Activated naive CD4-positive, alpha-beta T cell treated with anti-CD3 and anti-CD28 coated beads, Interleukin-2, amount 10 ng/mL, durations not matched to agents 7 days and 5 days (primary cell): Measurements from ENCODE around the gene PIP4P1.

Experiments used
- CTCF ChIA-PET: fragments of 350-600 bp; sonication (Branson Sonifier 250); formaldehyde crosslinking; loops from one replicate; lab custom pipeline; 2021; ENCODE audit warnings: antibody characterized with exemption; lab: Charles Lee
- DNase-seq: peaks from one replicate; pipeline ENCODE4 v3.0.0-alpha.2; 2020
- H3K27ac Mint-ChIP-seq: one replicate; pipeline ENCODE4 v1.8.0; 2021; ENCODE audit warnings: mild to moderate bottlenecking, moderate library complexity, mixed read lengths
- H3K27me3 Mint-ChIP-seq: one replicate; pipeline ENCODE4 v1.8.0; 2021; ENCODE audit warnings: mild to moderate bottlenecking, mixed read lengths
- H3K36me3 Mint-ChIP-seq: one replicate; pipeline ENCODE4 v1.8.0; 2021; ENCODE audit warnings: mixed read lengths
- H3K4me1 Mint-ChIP-seq: one replicate; pipeline ENCODE4 v1.8.0; 2021; ENCODE audit warnings: mixed read lengths
- H3K4me3 Mint-ChIP-seq: one replicate; pipeline ENCODE4 v1.8.0; 2021; ENCODE audit warnings: mild to moderate bottlenecking, moderate library complexity, mixed read lengths
- H3K9me3 Mint-ChIP-seq: one replicate; pipeline ENCODE4 v1.8.0; 2021; ENCODE audit warnings: mixed read lengths

PIP4P1 gene

GRCh38 chr14:20489093-20489994, 28.1 kb upstream of the PIP4P1 start:
- Mint-ChIP-seq H3K27ac (peak overlapping the region; percentile 81), H3K4me1 (peaks cover 68% of the 10 kb centered on the region), H3K36me3 (peaks cover 4% of the 10 kb centered on the region), H3K27me3 (no peaks in the 10 kb centered on the region), H3K4me3 (peak overlapping the region; percentile 16), H3K9me3 (no peaks in the 10 kb centered on the region)
- CTCF ChIA-PET: interaction anchor here (0.7 to 3.1 kb wide), 3 partner anchors 75 to 145 kb away, joined by 3 to 12 read pairs (median 11); no protein-coding TSS in a partner anchor
- DNase-seq: peak; percentile 42

- CTCF ChIA-PET: interaction anchor here (0.6 to 3.1 kb wide), 5 partner anchors 17 to 122 kb away, joined by 3 to 12 read pairs (median 5); no protein-coding TSS in a partner anchor
- DNase-seq: no peak
- Mint-ChIP-seq H3K4me3 (no peak overlapping the region), H3K9me3 (no peaks in the 10 kb centered on the region), H3K27me3 (no peaks in the 10 kb centered on the region), H3K27ac (no peak overlapping the region), H3K36me3 (peaks cover 4% of the 10 kb centered on the region), H3K4me1 (peaks cover 56% of the 10 kb centered on the region)
Measured at GRCh38 chr14:20487396-20487725, 26.1 kb upstream of the PIP4P1 start.

DNA sequence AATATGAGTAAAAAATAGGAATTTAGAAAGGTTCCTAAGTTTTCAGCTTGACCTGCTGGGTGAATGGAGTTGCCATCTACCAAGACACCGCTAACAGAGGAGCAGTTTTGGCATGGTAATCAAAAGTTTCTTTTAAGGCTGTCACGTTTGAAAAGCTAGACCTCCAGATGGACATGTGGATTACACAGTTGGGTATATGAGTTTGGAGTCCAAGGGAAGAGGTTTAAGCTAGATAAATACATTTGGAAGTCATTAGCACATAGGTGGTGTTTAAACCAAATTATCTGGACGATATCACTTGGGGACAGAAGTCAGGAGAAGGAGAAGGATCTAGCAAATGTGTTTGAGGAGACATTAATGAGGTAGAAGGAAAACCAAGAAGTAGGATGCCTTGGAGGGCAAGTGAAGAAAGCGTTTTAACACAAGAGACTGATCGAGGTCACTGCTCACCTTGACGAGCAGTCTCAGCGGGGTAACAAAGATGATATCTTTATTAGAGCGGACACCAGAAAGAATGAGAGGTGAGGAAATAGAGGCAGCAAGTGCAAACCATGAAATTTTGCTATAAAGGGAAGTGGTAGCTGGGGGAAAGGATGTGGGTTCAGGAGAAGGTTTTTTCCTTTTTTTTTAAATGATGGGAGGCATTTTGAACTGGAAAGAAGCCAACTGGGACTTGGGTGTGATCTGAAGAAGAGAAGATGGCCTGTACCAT, 25.6 kb upstream of the PIP4P1 start:
- Mint-ChIP-seq H3K27me3 (no peaks in the 10 kb centered on the region), H3K4me3 (no peak overlapping the region), H3K36me3 (peaks cover 4% of the 10 kb centered on the region), H3K27ac (peak overlapping the region; percentile 2), H3K4me1 (peaks cover 53% of the 10 kb centered on the region), H3K9me3 (no peaks in the 10 kb centered on the region)
- CTCF ChIA-PET: interaction anchor here (0.5 to 3.1 kb wide), 5 partner anchors 17 to 157 kb away, joined by 3 to 12 read pairs (median 3); no protein-coding TSS in a partner anchor
- DNase-seq: no peak

GRCh38 chr14:20485900-20486299, 24.7 kb upstream of the PIP4P1 start:
- peaks cover 4% of the 10 kb centered on the region for H3K36me3 Mint-ChIP-seq
- H3K27ac Mint-ChIP-seq: no peak overlapping the region
- CTCF ChIA-PET: interaction anchor here (1.3 kb wide), 1 partner anchor 117 kb away, joined by 3 read pairs; no protein-coding TSS in a partner anchor
- no peak for DNase-seq
- H3K4me3 Mint-ChIP-seq: no peak overlapping the region
- no peaks in the 10 kb centered on the region for H3K27me3 Mint-ChIP-seq
- peaks cover 45% of the 10 kb centered on the region for H3K4me1 Mint-ChIP-seq
- H3K9me3 Mint-ChIP-seq: no peaks in the 10 kb centered on the region

DNA sequence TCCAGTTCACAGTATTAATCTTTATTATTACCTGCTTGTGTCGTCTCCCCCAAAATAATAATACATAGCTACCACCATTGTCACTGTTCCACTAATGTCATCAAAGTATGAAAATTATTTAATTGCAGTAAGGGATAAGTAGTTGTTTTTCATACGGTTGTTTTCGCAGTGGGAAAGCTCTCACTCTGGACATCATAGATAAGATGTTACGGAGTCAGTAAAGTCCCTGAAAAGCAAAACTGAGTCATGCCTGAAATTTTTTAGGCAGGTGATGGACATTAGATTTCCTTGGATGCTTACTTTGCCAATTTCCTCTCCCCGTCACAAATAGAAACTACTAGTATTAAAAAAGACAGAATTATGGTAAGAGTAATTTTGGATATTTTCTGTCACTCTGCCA, 21.1 kb upstream of the PIP4P1 start:
- CTCF ChIA-PET: no interaction called here
- Mint-ChIP-seq H3K27me3 (no peaks in the 10 kb centered on the region), H3K9me3 (no peaks in the 10 kb centered on the region), H3K36me3 (peaks cover 23% of the 10 kb centered on the region), H3K27ac (no peak overlapping the region), H3K4me1 (peaks cover 36% of the 10 kb centered on the region), H3K4me3 (no peak overlapping the region)
- DNase-seq: no peak

GRCh38 chr14:20478894-20479293, 17.7 kb upstream of the PIP4P1 start:
- CTCF ChIA-PET: interaction anchor here (0.6 to 1.3 kb wide), 3 partner anchors 9 to 268 kb away, joined by 3 to 6 read pairs (median 3); partner anchors contain the start of gene PNP
- no peak overlapping the region for H3K4me3 Mint-ChIP-seq
- peak overlapping the region; percentile 50 for H3K27ac Mint-ChIP-seq
- no peaks in the 10 kb centered on the region for H3K9me3 Mint-ChIP-seq
- no peak for DNase-seq
- H3K36me3 Mint-ChIP-seq: peaks cover 58% of the 10 kb centered on the region
- H3K27me3 Mint-ChIP-seq: no peaks in the 10 kb centered on the region
- peaks cover 59% of the 10 kb centered on the region for H3K4me1 Mint-ChIP-seq

DNA sequence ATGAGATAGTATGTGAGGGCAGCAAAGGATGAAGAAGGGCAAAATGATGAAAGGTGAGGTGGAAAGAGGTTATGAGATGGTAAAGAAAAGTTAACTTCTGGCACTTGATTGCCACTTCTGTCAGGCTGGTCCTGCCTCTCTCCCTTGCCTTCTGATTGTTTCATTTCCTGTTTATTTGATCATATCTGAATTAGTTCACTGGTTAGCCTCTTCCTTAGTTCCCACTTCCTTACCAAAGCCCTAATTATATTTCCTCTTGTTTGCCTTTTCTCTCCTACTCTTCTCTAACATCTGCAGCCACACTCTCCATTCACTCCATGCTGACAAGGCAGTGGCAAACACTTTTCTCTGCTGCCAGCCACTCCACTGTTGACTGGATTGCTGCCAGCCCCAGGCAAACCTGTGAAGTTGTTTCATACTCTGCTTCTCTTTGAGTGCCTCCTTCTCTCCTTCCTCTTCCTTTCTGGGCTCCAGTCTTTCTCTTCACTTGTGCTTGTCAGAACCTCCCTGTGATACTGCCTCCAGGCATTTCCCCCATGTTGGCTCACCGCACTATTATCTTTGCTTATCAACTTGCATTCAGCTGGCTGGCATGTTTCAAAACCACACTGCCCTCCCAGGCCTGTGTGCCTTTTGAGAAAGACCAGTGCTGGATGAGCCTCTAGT, 16.1 kb upstream of the PIP4P1 start:
- Mint-ChIP-seq H3K9me3 (no peaks in the 10 kb centered on the region), H3K4me1 (peaks cover 71% of the 10 kb centered on the region), H3K36me3 (peaks cover 69% of the 10 kb centered on the region), H3K27ac (peak overlapping the region; percentile 95), H3K4me3 (peak overlapping the region; percentile 22), H3K27me3 (no peaks in the 10 kb centered on the region)
- CTCF ChIA-PET: no interaction called here
- DNase-seq: peak; percentile 53

GRCh38 chr14:20476776-20477175, 15.5 kb upstream of the PIP4P1 start:
- Mint-ChIP-seq H3K36me3 (peaks cover 74% of the 10 kb centered on the region), H3K4me1 (peaks cover 77% of the 10 kb centered on the region), H3K4me3 (peak overlapping the region; percentile 22), H3K27me3 (no peaks in the 10 kb centered on the region), H3K9me3 (no peaks in the 10 kb centered on the region), H3K27ac (peak overlapping the region; percentile 95)
- CTCF ChIA-PET: no interaction called here
- no peak for DNase-seq

DNA sequence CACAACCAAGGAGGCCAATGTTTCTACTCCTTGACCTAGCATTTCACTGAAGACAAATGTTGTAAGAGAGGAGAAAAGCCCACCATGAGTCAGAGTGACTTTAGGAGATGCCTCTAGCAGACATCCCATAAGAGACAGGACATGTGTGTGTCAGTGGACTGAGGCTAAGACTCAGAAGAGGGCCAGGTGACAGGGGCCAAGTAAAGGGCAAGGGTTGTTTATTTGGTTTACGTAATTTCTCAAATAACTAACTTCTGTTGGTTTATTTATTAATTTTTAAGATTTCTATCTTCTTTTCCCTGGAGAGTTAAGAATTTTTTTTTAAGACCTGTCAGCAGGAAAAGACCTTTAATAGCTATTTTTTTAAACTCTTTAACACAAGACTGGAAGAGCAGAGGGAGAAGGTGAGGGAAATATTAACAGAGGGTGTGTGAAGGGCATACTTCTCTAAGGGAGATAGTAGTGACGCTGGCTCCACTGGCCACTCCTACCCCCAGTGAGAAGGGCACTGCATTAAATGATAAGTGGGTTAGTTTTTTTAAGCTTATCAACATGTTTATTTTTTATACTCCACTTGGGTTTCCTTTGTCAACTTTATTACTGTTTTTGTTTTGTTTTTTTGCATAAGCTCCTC, 11.4 kb upstream of the PIP4P1 start:
- no peak for DNase-seq
- H3K9me3 Mint-ChIP-seq: no peaks in the 10 kb centered on the region
- H3K36me3 Mint-ChIP-seq: peaks cover 67% of the 10 kb centered on the region
- H3K4me1 Mint-ChIP-seq: peaks cover 72% of the 10 kb centered on the region
- H3K27ac Mint-ChIP-seq: peak overlapping the region; percentile 60
- CTCF ChIA-PET: interaction anchor here (0.6 to 1.0 kb wide), 2 partner anchors 11 to 145 kb away, joined by 3 to 5 read pairs; partner anchors contain the start of gene PIP4P1
- H3K27me3 Mint-ChIP-seq: peaks cover 3% of the 10 kb centered on the region
- H3K4me3 Mint-ChIP-seq: peak overlapping the region; percentile 67

- Mint-ChIP-seq H3K4me3 (peak overlapping the region; percentile 88), H3K36me3 (peaks cover 46% of the 10 kb centered on the region), H3K4me1 (peaks cover 51% of the 10 kb centered on the region), H3K27me3 (peaks cover 3% of the 10 kb centered on the region), H3K9me3 (no peaks in the 10 kb centered on the region), H3K27ac (peak overlapping the region; percentile 95)
- CTCF ChIA-PET: interaction anchor here (1.2 to 1.8 kb wide), 3 partner anchors 8 to 55 kb away, joined by 5 to 13 read pairs (median 6); no protein-coding TSS in a partner anchor
- DNase-seq: no peak
Measured at GRCh38 chr14:20470603-20470901, 9.3 kb upstream of the PIP4P1 start.

GRCh38 chr14:20469890-20470602, 8.8 kb upstream of the PIP4P1 start:
- H3K27me3 Mint-ChIP-seq: peaks cover 3% of the 10 kb centered on the region

DNA sequence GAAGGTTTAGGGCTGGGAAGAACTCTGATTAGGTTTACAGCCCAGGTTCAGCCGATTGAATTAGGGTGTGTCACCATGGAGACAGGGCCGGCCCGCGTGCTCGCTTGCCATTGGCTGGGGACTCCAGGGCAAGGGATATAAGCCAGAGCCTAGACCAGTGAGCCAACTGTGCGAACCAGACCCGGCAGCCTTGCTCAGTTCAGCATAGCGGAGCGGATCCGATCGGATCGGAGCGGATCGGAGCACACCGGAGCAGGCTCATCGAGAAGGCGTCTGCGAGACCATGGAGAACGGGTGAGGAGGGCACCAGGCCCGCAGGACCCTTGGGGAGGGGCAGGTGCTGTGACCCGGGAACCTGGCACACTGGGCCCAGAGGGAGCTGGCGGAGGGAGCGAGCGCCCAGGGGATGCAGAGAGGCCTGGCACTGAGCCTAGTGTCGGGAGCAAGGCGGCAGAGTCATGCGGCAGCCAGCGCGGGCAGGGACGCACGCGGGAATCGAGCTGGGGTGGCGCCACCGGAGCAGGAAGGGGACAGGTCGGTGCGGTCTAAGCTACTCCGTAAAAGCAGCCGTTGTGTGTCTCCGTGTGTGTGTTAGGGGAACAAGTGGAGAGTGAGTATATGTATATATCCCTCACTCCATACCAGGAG, 8.1 kb upstream of the PIP4P1 start, which contains the start of gene PNP:
Gene PNP, plus strand, starts transcription at position 165 of the 648 bp plus-strand sequence. Its CDS starts 119 bp downstream, at position 284.
- Mint-ChIP-seq H3K4me1 (peaks cover 39% of the 10 kb centered on the region), H3K27me3 (peaks cover 3% of the 10 kb centered on the region), H3K27ac (peak within 1 kb of the TSS; percentile 95), H3K36me3 (peaks cover 34% of the 10 kb centered on the region), H3K4me3 (peak within 1 kb of the TSS; percentile 88), H3K9me3 (no peaks in the 10 kb centered on the region)
- CTCF ChIA-PET: interaction anchor here (0.6 to 1.8 kb wide), 5 partner anchors 9 to 144 kb away, joined by 3 to 13 read pairs (median 5); no protein-coding TSS in a partner anchor
- peak; percentile 93 for DNase-seq

More at GRCh38 chr14:20469890-20470602, 8.8 kb upstream of the PIP4P1 start:
- peak; percentile 60 for DNase-seq
- CTCF ChIA-PET: interaction anchor here (1.1 to 1.8 kb wide), 4 partner anchors 9 to 54 kb away, joined by 3 to 13 read pairs (median 6); no protein-coding TSS in a partner anchor
- no peaks in the 10 kb centered on the region for H3K9me3 Mint-ChIP-seq
- H3K4me1 Mint-ChIP-seq: peaks cover 46% of the 10 kb centered on the region
- H3K4me3 Mint-ChIP-seq: peak overlapping the region; percentile 88
- H3K36me3 Mint-ChIP-seq: peaks cover 41% of the 10 kb centered on the region
- peak overlapping the region; percentile 95 for H3K27ac Mint-ChIP-seq
